Measurements from ENCODE around the gene CYP27B1. TPM values are rescaled to one million over a fixed set of nuclear protein-coding genes. Genes with fewer than 3 reads are reported as not detected.

CYP27B1 gene
- total and polyA plus RNA-seq, 4 donors, result 0.28 to 1.5 (median 0.94) TPM; not detected in 1

- no peaks in the 10 kb centered on the region for H3K4me1 ChIP-seq (ENCODE audit: control insufficient read depth in 1 of 2, insufficient read depth in 2 of 2, low read length in 2 of 2)
- intact Hi-C loops (cut with DNase I), result no loop called here
- peak; percentile 84 for ATAC-seq (ENCODE audit: low FRiP score)
- no peaks in the 10 kb centered on the region for H3K9me3 ChIP-seq (ENCODE audit: control insufficient read depth, low read length)
- WGBS, 2 donors, result 7 to 9% methylated on average over 21 of the region's 21 CpGs
- peaks cover 0 to 4% of the 10 kb centered on the region in 2 donors for H3K36me3 ChIP-seq (ENCODE audit: control insufficient read depth in 1 of 2, insufficient read depth in 2 of 2, low read length in 1 of 2)
- peak overlapping the region; percentile 36 to 45 for H3K4me3 ChIP-seq (ENCODE audit: low read length in 2 of 2)
- H3K27me3 ChIP-seq (ENCODE audit: control insufficient read depth in 1 of 2, insufficient read depth in 2 of 2, low read length in 1 of 2), result no peaks in the 10 kb centered on the region
- peak; percentile 84 to 94 for DNase-seq
- H3K27ac ChIP-seq (ENCODE audit: low read depth in 1 of 2, low read length in 2 of 2), result peak overlapping the region; percentile 49 to 50
Observed at GRCh38 chr12:57744194-57744776, 22.6 kb downstream of the CYP27B1 start.

GRCh38 chr12:57743769-57744168 is 23.1 kb downstream of the CYP27B1 start:
- no peaks in the 10 kb centered on the region for H3K27me3 ChIP-seq (ENCODE audit: control insufficient read depth in 1 of 2, insufficient read depth in 2 of 2, low read length in 1 of 2)
- no peak overlapping the region for H3K4me3 ChIP-seq (ENCODE audit: low read length in 2 of 2)
- 85 to 92% methylated on average over 2 of the region's 2 CpGs for WGBS, 2 donors
- no peak overlapping the region for H3K27ac ChIP-seq (ENCODE audit: low read depth in 1 of 2, low read length in 2 of 2)
- DNase-seq (no peak), ATAC-seq (ENCODE audit: low FRiP score) (no peak)
- intact Hi-C loops (cut with DNase I), result no loop called here
- no peaks in the 10 kb centered on the region for H3K9me3 ChIP-seq (ENCODE audit: control insufficient read depth, low read length)
- no peaks in the 10 kb centered on the region for H3K4me1 ChIP-seq (ENCODE audit: control insufficient read depth in 1 of 2, insufficient read depth in 2 of 2, low read length in 2 of 2)
- H3K36me3 ChIP-seq (ENCODE audit: control insufficient read depth in 1 of 2, insufficient read depth in 2 of 2, low read length in 1 of 2), result peaks cover 0 to 2% of the 10 kb centered on the region in 2 donors

GRCh38 chr12:57741844-57742738 is 24.8 kb downstream of the CYP27B1 start:
- DNase-seq (no peak), ATAC-seq (ENCODE audit: low FRiP score) (no peak)
- H3K27ac ChIP-seq (ENCODE audit: low read depth in 1 of 2, low read length in 2 of 2), result no peak overlapping the region
- WGBS, 2 donors, result 54 to 58% methylated on average over 14 of the region's 14 CpGs
- no peak overlapping the region for H3K4me3 ChIP-seq (ENCODE audit: low read length in 2 of 2)
- no peaks in the 10 kb centered on the region for H3K27me3 ChIP-seq (ENCODE audit: control insufficient read depth in 1 of 2, insufficient read depth in 2 of 2, low read length in 1 of 2)
- no peaks in the 10 kb centered on the region for H3K4me1 ChIP-seq (ENCODE audit: control insufficient read depth in 1 of 2, insufficient read depth in 2 of 2, low read length in 2 of 2)
- intact Hi-C loops (cut with DNase I), result no loop called here
- no peaks in the 10 kb centered on the region for H3K9me3 ChIP-seq (ENCODE audit: control insufficient read depth, low read length)
- no peaks in the 10 kb centered on the region for H3K36me3 ChIP-seq (ENCODE audit: control insufficient read depth in 1 of 2, insufficient read depth in 2 of 2, low read length in 1 of 2)

GRCh38 chr12:57741413-57741789 is 25.5 kb downstream of the CYP27B1 start:
- Histone ChIP-seq H3K4me1 (ENCODE audit: control insufficient read depth in 1 of 2, insufficient read depth in 2 of 2, low read length in 2 of 2) (no peaks in the 10 kb centered on the region), H3K27me3 (ENCODE audit: control insufficient read depth in 1 of 2, insufficient read depth in 2 of 2, low read length in 1 of 2) (no peaks in the 10 kb centered on the region), H3K36me3 (ENCODE audit: control insufficient read depth in 1 of 2, insufficient read depth in 2 of 2, low read length in 1 of 2) (no peaks in the 10 kb centered on the region), H3K27ac (ENCODE audit: low read depth in 1 of 2, low read length in 2 of 2) (no peak overlapping the region), H3K9me3 (ENCODE audit: control insufficient read depth, low read length) (no peaks in the 10 kb centered on the region), H3K4me3 (ENCODE audit: low read length in 2 of 2) (no peak overlapping the region)
- ATAC-seq (ENCODE audit: low FRiP score), result no peak
- intact Hi-C loops (cut with DNase I), result no loop called here
- no peak for DNase-seq
- 74 to 80% methylated on average over 1 of the region's 1 CpG for WGBS, 2 donors

DNA sequence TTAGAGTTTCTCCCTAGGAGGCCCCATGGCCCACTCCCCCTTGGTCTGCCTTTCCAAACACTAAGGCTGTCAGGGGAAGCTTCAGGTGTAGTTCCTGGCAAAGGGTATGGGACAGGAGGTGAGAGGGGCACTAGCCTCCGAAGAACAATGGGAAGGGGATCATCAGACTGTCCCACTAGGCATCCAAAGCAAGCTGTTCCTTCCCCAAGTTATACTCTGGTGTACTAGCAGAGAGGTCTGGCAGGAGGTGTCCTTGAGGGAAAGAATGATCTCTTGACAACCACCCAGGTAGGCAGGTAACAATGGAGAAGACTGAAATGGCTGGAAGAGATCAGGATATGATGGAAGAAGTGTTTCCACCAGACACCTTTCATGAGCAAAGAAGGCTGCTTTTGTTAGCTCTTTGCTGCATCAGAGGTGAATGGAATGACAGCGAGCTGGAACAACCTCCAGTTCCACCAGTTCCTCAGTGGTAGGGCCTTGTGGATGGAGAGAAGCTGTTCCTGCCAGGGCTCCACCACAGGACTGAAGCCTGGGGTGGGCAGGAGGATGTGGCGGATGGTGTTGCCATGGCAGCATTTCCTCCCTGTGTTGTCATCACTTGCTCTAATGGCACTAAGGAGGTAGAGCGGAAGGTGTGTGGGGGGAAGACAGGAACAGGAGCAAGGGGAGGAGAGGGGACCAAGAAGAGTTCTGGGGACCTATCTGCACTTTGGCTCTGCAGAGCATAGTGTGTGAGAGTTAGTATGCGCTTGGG is 26.0 kb downstream of the CYP27B1 start:
- Histone ChIP-seq H3K4me1 (ENCODE audit: control insufficient read depth in 1 of 2, insufficient read depth in 2 of 2, low read length in 2 of 2) (no peaks in the 10 kb centered on the region), H3K27me3 (ENCODE audit: control insufficient read depth in 1 of 2, insufficient read depth in 2 of 2, low read length in 1 of 2) (no peaks in the 10 kb centered on the region), H3K4me3 (ENCODE audit: low read length in 2 of 2) (no peak overlapping the region), H3K9me3 (ENCODE audit: control insufficient read depth, low read length) (no peaks in the 10 kb centered on the region), H3K36me3 (ENCODE audit: control insufficient read depth in 1 of 2, insufficient read depth in 2 of 2, low read length in 1 of 2) (no peaks in the 10 kb centered on the region), H3K27ac (ENCODE audit: low read depth in 1 of 2, low read length in 2 of 2) (no peak overlapping the region)
- DNase-seq (no peak), ATAC-seq (ENCODE audit: low FRiP score) (no peak)
- 68 to 71% methylated on average over 5 of the region's 5 CpGs for WGBS, 2 donors
- intact Hi-C loops (cut with DNase I), result no loop called here

GRCh38 chr12:57739914-57740538 is 26.9 kb downstream of the CYP27B1 start:
- Histone ChIP-seq H3K4me3 (ENCODE audit: low read length in 2 of 2) (no peak overlapping the region), H3K27ac (ENCODE audit: low read depth in 1 of 2, low read length in 2 of 2) (no peak overlapping the region), H3K9me3 (ENCODE audit: control insufficient read depth, low read length) (no peaks in the 10 kb centered on the region), H3K36me3 (ENCODE audit: control insufficient read depth in 1 of 2, insufficient read depth in 2 of 2, low read length in 1 of 2) (no peaks in the 10 kb centered on the region), H3K27me3 (ENCODE audit: control insufficient read depth in 1 of 2, insufficient read depth in 2 of 2, low read length in 1 of 2) (no peaks in the 10 kb centered on the region), H3K4me1 (ENCODE audit: control insufficient read depth in 1 of 2, insufficient read depth in 2 of 2, low read length in 2 of 2) (no peaks in the 10 kb centered on the region)
- WGBS, 2 donors, result 18 to 26% methylated on average over 5 to 10 of the region's 10 CpGs
- ATAC-seq (ENCODE audit: low FRiP score), result no peak
- DNase-seq, result no peak
- intact Hi-C loops (cut with DNase I), result no loop called here

DNA sequence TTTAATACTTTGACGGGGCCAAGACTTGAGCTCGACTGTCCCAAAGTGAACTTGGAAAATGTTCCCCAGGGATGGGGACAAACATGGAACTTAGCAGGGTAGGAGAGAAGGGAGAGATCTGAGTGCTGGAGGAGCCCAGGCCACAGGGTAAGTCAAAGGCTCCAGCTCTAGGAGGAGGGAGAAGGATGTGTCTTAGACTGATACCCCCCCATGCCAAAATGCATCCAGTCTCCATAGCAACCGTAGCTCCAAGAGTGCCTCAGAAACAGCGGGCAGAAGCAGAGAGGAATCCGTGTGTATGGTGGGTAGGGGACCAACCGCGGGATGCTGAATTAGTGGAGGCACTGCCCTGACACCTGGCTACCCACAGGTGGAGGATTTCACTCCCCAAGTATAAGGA is 27.5 kb downstream of the CYP27B1 start:
- Histone ChIP-seq H3K9me3 (ENCODE audit: control insufficient read depth, low read length) (no peaks in the 10 kb centered on the region), H3K4me3 (ENCODE audit: low read length in 2 of 2) (no peak overlapping the region), H3K4me1 (ENCODE audit: control insufficient read depth in 1 of 2, insufficient read depth in 2 of 2, low read length in 2 of 2) (no peaks in the 10 kb centered on the region), H3K36me3 (ENCODE audit: control insufficient read depth in 1 of 2, insufficient read depth in 2 of 2, low read length in 1 of 2) (no peaks in the 10 kb centered on the region), H3K27me3 (ENCODE audit: control insufficient read depth in 1 of 2, insufficient read depth in 2 of 2, low read length in 1 of 2) (no peaks in the 10 kb centered on the region), H3K27ac (ENCODE audit: low read depth in 1 of 2, low read length in 2 of 2) (no peak overlapping the region)
- DNase-seq, result no peak
- 9 to 16% methylated on average over 7 of the region's 7 CpGs for WGBS, 2 donors
- no peak for ATAC-seq (ENCODE audit: low FRiP score)
- intact Hi-C loops (cut with DNase I), result no loop called here

DNA sequence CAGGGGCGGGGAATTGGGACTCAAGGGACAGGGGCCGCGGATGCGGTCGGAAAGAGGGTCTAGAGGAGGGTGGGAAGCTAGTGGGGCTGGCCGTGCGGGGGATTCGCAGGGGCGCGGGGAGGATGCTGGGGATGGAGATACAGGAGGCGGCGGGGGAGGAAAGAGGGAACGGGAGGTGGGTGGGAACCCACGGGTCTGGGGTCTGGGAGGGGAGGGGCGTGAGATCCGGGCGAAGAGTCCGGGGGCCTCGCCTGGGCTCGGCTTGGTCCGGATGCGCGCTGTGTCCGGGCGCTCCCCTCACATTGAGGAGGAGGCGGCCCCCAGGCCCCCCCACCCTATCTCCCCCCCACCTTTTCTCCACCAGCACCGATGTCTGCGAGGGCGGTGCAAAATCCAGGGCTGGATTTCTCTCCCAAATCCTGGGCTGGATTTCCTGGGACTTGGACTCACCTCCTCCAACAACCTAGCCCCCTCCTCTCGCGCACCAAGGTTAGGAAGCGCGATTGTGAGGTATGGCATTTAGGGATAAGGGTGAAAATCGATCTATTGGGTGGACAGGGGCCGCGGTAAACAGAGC is 28.1 kb downstream of the CYP27B1 start, which contains the start of gene AGAP2:
AGAP2 (minus strand) TSS at position 82 of the 577 bp plus-strand sequence. CDS start 496 bp downstream, outside the sequence.
- no peak within 1 kb of the TSS for H3K27ac ChIP-seq (ENCODE audit: low read depth in 1 of 2, low read length in 2 of 2)
- H3K4me1 ChIP-seq (ENCODE audit: control insufficient read depth in 1 of 2, insufficient read depth in 2 of 2, low read length in 2 of 2), result no peaks in the 10 kb centered on the region
- H3K27me3 ChIP-seq (ENCODE audit: control insufficient read depth in 1 of 2, insufficient read depth in 2 of 2, low read length in 1 of 2), result no peaks in the 10 kb centered on the region
- H3K36me3 ChIP-seq (ENCODE audit: control insufficient read depth in 1 of 2, insufficient read depth in 2 of 2, low read length in 1 of 2), result no peaks in the 10 kb centered on the region
- peak within 1 kb of the TSS; percentile 21 to 41 for H3K4me3 ChIP-seq (ENCODE audit: low read length in 2 of 2)
- ATAC-seq (ENCODE audit: low FRiP score) (no peak), DNase-seq (no peak)
- WGBS, 2 donors, result 3 to 5% methylated on average over 24 to 36 of the region's 36 CpGs
- intact Hi-C loops (cut with DNase I), result no loop called here
- no peaks in the 10 kb centered on the region for H3K9me3 ChIP-seq (ENCODE audit: control insufficient read depth, low read length)
